ENCODE measurements around the gene DRD2.

- TF ChIP-seq POLR2A (IDR thresholded peaks at IDR 0.05) (no peak), CTCF (IDR thresholded peaks at IDR 0.05) (no peak)
Measured at GRCh38 chr11:113519989-113520613, 44.9 kb upstream of the DRD2 start.
